HepG2 (cell line): ENCODE data around the gene TLCD3B. TPM values are rescaled to one million over a fixed set of nuclear protein-coding genes. Genes with fewer than 3 reads are reported as not detected.

ENCODE experiments used
- BRD4 ChIP-seq: sonication (generic); formaldehyde crosslinking; IDR thresholded peaks from 2 replicates; pipeline ENCODE4 v1.4.0; 2020; ENCODE audit warnings: missing genetic modification reagents
- FOSL2 ChIP-seq: sonication (generic); formaldehyde crosslinking; IDR thresholded peaks from 2 replicates; pipeline ENCODE4 v1.4.0; 2020; ENCODE audit warnings: missing genetic modification reagents
- GATAD2A ChIP-seq: IDR thresholded peaks from 2 replicates; pipeline ENCODE4 v1.6.1; 2016
- HNRNPL ChIP-seq: fragments of 200-400 bp; formaldehyde crosslinking; IDR thresholded peaks from 2 replicates; pipeline ENCODE4 v1.6.1; 2017; ENCODE audit warnings: mild to moderate bottlenecking, low read depth, low read length
- HOXA9 ChIP-seq: sonication (generic); formaldehyde crosslinking; IDR thresholded peaks from 2 replicates; pipeline ENCODE4 v1.8.1; 2022; ENCODE audit warnings: missing genetic modification reagents, mild to moderate bottlenecking, moderate library complexity, borderline replicate concordance
- KAT2B ChIP-seq: fragments of 150-350 bp; IDR thresholded peaks from 2 replicates; pipeline ENCODE4 v1.6.1; 2014; ENCODE audit warnings: low read depth, low read length, borderline replicate concordance
- KDM4B ChIP-seq: sonication (generic); formaldehyde crosslinking; IDR thresholded peaks from 2 replicates; pipeline ENCODE4 v1.4.0; 2020; ENCODE audit warnings: missing genetic modification reagents
- PHF21A ChIP-seq: sonication (generic); formaldehyde crosslinking; IDR thresholded peaks from 2 replicates; pipeline ENCODE4 v1.5.0; 2020; ENCODE audit warnings: mild to moderate bottlenecking, missing genetic modification reagents
- RXRB ChIP-seq: IDR thresholded peaks from 2 replicates; pipeline ENCODE4 v1.6.1; 2016; ENCODE audit warnings: borderline replicate concordance, missing genetic modification reagents, missing compliant biosample characterization
- SMC3 ChIP-seq: IDR thresholded peaks from 2 replicates; pipeline ENCODE4 v1.6.1; 2011; ENCODE audit warnings: low read length, improper control_type of control experiment
- TAF1 ChIP-seq: sonication (generic); formaldehyde crosslinking; IDR thresholded peaks from 2 replicates; pipeline ENCODE4 v1.4.0; 2020; ENCODE audit warnings: missing genetic modification reagents
- ZNF317 ChIP-seq: sonication (generic); formaldehyde crosslinking; IDR thresholded peaks from 2 replicates; pipeline ENCODE4 v1.5.0; 2020; ENCODE audit warnings: mild to moderate bottlenecking, missing genetic modification reagents
- ZNF350 ChIP-seq: sonication (generic); formaldehyde crosslinking; IDR thresholded peaks from 2 replicates; pipeline ENCODE4 v1.4.0; 2020; ENCODE audit warnings: mild to moderate bottlenecking, low read depth, missing genetic modification reagents, borderline replicate concordance
- ZNF512B ChIP-seq: sonication (generic); formaldehyde crosslinking; IDR thresholded peaks from 2 replicates; pipeline ENCODE4 v1.5.1; 2020; ENCODE audit warnings: missing genetic modification reagents, mild to moderate bottlenecking, borderline replicate concordance
- ZNF614 ChIP-seq: IDR thresholded peaks from 2 replicates; pipeline ENCODE4 v1.6.1; 2018; ENCODE audit warnings: missing biosample characterization, missing genetic modification reagents, inconsistent platforms, borderline replicate concordance
- ZNF780A ChIP-seq: sonication (generic); formaldehyde crosslinking; IDR thresholded peaks from 2 replicates; pipeline ENCODE4 v1.8.0; 2022; ENCODE audit warnings: mild to moderate bottlenecking, missing genetic modification reagents, moderate library complexity
- ZSCAN25 ChIP-seq: sonication (generic); formaldehyde crosslinking; IDR thresholded peaks from 2 replicates; pipeline ENCODE4 v1.8.0; 2022; ENCODE audit warnings: mild to moderate bottlenecking, missing genetic modification reagents
- polyA plus RNA-seq, 8 experiments: library from polyadenylated mRNA; depleted of rRNA in 3 of 8; stranded (reverse) in 7 of 8; unstranded in 1 of 8; fragments of >200 nt; fragmentation: Illumina TruSeq in 4 of 8; extraction: Trizol in 4 of 8; gene quantifications; 2 replicates each; pipeline versions ENCODE4 v1.2.1 to v1.2.3, GENCODE V29; 2011 to 2016; ENCODE audit warnings: low read depth in 4 of 8, missing spikeins in 1 of 8, mixed read lengths in 1 of 8; ENCODE audit not compliant: insufficient read depth in 1 of 8
- total RNA-seq, 5 experiments: library from RNA; depleted of rRNA; stranded (reverse); fragments of >200 nt; fragmentation: Illumina TruSeq; extraction: Trizol; gene quantifications; 2 replicates each; pipeline ENCODE4 v1.2.3, GENCODE V29; 2016; ENCODE audit warnings: low read depth in 1 of 5
- TF ChIP-seq, protein P1 (sequence below): sonication (generic); formaldehyde crosslinking; IDR thresholded peaks from 2 replicates; pipeline ENCODE4 v1.4.0; 2020; ENCODE audit warnings: low read depth, mild to moderate bottlenecking, missing genetic modification reagents
- TF ChIP-seq, protein P2 (sequence below): sonication (generic); formaldehyde crosslinking; IDR thresholded peaks from 2 replicates; pipeline ENCODE4 v1.8.0; 2022; ENCODE audit warnings: mild to moderate bottlenecking, missing genetic modification reagents, borderline replicate concordance
- TF ChIP-seq, protein P3 (sequence below): sonication (generic); formaldehyde crosslinking; IDR thresholded peaks from 2 replicates; pipeline ENCODE4 v1.5.1; 2020; ENCODE audit warnings: mild to moderate bottlenecking, missing genetic modification reagents, borderline replicate concordance
- TF ChIP-seq, protein P4 (sequence below): sonication (generic); formaldehyde crosslinking; IDR thresholded peaks from 2 replicates; pipeline ENCODE4 v1.8.1; 2022; ENCODE audit warnings: mild to moderate bottlenecking, missing genetic modification reagents

The TLCD3B gene
- total and polyA plus RNA-seq, 2 of the 13 experiments (the other 11 are each of a cell fraction or from before 2014, with no cell fraction given) = not detected

DNA sequence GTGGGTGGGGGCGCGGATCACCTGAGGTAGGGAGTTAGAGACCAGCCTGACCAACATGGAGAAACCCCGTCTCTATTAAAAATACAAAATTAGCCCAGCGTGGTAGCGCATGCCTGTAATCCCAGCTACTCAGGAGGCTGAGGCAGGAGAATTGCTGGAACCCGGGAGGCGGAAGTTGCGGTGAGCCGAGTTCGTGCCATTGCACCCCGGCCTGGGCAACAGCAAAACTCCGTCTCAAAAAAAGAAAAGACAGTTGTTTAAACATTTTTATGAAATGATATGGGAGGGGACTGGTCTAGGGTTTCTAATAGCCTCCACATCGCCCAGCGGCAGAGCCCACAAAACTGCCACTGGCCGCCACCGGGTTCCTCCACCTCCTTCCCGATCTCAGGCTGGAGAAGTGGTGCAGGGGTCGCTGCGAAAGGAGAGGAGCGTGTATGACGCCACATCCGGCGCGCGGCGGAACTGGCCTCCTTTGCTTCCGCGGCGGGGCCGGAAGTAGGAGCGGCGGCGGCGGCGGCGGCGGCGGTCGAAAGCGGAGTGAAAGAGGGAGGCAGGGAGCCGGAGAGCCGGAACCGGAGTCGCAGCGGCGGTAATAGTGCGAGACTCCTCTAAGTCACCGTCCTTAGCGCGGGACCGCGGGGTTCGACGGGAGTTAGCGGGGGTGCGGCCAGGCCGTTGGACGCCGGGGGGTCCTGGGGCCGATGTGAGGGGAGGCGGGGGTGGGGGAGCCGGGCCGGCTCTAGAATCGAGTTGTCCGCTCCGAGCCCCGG lies 44.6 kb upstream of the TLCD3B start, which contains the start of gene PPP4C (continued):
- no peak for TF ChIP-seq ZNF512B (CRISPR knock-in tag)
- TF ChIP-seq, protein P1, sequence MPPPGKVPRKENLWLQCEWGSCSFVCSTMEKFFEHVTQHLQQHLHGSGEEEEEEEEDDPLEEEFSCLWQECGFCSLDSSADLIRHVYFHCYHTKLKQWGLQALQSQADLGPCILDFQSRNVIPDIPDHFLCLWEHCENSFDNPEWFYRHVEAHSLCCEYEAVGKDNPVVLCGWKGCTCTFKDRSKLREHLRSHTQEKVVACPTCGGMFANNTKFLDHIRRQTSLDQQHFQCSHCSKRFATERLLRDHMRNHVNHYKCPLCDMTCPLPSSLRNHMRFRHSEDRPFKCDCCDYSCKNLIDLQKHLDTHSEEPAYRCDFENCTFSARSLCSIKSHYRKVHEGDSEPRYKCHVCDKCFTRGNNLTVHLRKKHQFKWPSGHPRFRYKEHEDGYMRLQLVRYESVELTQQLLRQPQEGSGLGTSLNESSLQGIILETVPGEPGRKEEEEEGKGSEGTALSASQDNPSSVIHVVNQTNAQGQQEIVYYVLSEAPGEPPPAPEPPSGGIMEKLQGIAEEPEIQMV (CRISPR knock-in tag) = no peak
- TF ChIP-seq, protein P2, sequence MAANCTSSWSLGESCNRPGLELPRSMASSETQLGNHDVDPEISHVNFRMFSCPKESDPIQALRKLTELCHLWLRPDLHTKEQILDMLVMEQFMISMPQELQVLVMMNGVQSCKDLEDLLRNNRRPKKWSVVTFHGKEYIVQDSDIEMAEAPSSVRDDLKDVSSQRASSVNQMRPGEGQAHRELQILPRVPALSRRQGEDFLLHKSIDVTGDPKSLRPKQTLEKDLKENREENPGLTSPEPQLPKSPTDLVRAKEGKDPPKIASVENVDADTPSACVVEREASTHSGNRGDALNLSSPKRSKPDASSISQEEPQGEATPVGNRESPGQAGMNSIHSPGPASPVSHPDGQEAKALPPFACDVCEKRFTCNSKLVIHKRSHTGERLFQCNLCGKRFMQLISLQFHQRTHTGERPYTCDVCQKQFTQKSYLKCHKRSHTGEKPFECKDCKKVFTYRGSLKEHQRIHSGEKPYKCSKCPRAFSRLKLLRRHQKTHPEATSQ = peak; percentile 85; the same call in 1 of the 2 replicates
- no peak for TF ChIP-seq ZNF317 (CRISPR knock-in tag)
- TF ChIP-seq ZNF780A (CRISPR knock-in tag) = no peak
- TF ChIP-seq KAT2B = no peak
- no peak for TF ChIP-seq SMC3
- 0 out of 2 replicates have a peak, but pooled peaks have one; percentile 50 for TF ChIP-seq HNRNPL
- TF ChIP-seq GATAD2A (CRISPR knock-in tag) = peak; percentile 47; the same call in 1 of the 2 replicates
- TF ChIP-seq, protein P3, sequence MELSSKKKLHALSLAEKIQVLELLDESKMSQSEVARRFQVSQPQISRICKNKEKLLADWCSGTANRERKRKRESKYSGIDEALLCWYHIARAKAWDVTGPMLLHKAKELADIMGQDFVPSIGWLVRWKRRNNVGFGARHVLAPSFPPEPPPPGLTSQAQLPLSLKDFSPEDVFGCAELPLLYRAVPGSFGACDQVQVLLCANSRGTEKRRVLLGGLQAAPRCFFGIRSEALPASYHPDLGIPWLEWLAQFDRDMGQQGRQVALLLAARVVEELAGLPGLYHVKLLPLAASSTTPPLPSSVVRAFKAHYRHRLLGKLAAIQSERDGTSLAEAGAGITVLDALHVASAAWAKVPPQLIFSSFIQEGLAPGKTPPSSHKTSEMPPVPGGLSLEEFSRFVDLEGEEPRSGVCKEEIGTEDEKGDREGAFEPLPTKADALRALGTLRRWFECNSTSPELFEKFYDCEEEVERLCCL (CRISPR knock-in tag) = no peak
- TF ChIP-seq KDM4B = peak; percentile 20; the same call in 1 of the 2 replicates
- TF ChIP-seq ZSCAN25 (CRISPR knock-in tag) = peak; percentile 89
- TF ChIP-seq HOXA9 (CRISPR knock-in tag) = 0 out of 2 replicates have a peak, but pooled peaks have one; percentile 48
- TF ChIP-seq ZNF614 (CRISPR knock-in tag) = peak; percentile 16; the same call in 1 of the 2 replicates
- peak; percentile 54; the same call in 1 of the 2 replicates for TF ChIP-seq PHF21A (CRISPR knock-in tag)
- peak; percentile 44; the same call in 1 of the 2 replicates for TF ChIP-seq FOSL2
- TF ChIP-seq, protein P4, sequence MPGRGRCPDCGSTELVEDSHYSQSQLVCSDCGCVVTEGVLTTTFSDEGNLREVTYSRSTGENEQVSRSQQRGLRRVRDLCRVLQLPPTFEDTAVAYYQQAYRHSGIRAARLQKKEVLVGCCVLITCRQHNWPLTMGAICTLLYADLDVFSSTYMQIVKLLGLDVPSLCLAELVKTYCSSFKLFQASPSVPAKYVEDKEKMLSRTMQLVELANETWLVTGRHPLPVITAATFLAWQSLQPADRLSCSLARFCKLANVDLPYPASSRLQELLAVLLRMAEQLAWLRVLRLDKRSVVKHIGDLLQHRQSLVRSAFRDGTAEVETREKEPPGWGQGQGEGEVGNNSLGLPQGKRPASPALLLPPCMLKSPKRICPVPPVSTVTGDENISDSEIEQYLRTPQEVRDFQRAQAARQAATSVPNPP (CRISPR knock-in tag) = peak; percentile 24; the same call in 1 of the 2 replicates
- TF ChIP-seq BRD4 = no peak; the same call in 1 of the 2 replicates
- peak; percentile 90 for TF ChIP-seq TAF1 (CRISPR knock-in tag)
- TF ChIP-seq ZNF350 = no peak
- peak; percentile 80; the same call in 1 of the 2 replicates for TF ChIP-seq RXRB (CRISPR knock-in tag)
